Measurements from ENCODE around the gene NUBPL. TPM values are rescaled to one million over a fixed set of nuclear protein-coding genes. Genes with fewer than 3 reads are reported as not detected.

Gene NUBPL
- total RNA-seq, 1 donor from 2014 or later, result 11.6 TPM

DNA sequence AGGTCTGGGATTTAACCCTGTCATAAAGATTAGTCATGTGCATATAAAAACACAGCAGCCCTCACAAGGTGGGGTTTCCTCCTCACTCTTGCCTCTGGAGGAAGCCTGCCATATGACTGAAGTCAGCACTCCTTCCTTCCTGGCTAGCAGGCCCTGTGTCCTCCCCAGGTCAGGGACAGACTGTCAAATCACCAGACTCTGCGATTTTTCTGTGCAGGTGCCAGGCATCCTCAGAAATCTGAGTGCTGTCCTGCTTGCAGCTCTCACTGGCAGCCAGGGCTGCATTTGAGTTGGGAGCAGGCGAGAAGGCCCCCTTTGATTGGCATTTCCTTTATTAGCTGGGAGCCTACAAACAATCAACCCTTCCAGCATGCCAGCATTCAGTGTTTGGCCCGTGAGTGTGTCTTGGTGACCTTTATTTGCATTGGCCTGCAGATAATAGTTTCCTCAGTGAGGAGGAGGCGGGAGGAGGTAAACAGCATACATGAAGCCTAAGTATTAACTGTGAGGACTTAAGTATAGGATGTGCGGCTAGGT is 332.1 kb downstream of the NUBPL start:
- Mint-ChIP-seq H3K9me3 (ENCODE audit: unreplicated experiment) (no peaks in the 10 kb centered on the region), H3K27me3 (ENCODE audit: unreplicated experiment) (no peaks in the 10 kb centered on the region), H3K27ac (ENCODE audit: unreplicated experiment) (no peak overlapping the region), H3K36me3 (ENCODE audit: unreplicated experiment) (no peaks in the 10 kb centered on the region), H3K4me1 (ENCODE audit: unreplicated experiment) (peaks cover 12% of the 10 kb centered on the region), H3K4me3 (ENCODE audit: unreplicated experiment) (no peak overlapping the region)
- DNase-seq (ENCODE audit: extremely low spot score, unreplicated experiment), result no peak
- no peak for TF ChIP-seq CTCF (IDR thresholded peaks at IDR 0.05)

- H3K9me3 Mint-ChIP-seq (ENCODE audit: unreplicated experiment), result no peaks in the 10 kb centered on the region
These were observed 333.1 kb downstream of the NUBPL start for GRCh38 chr14:31894351-31894750.

DNA sequence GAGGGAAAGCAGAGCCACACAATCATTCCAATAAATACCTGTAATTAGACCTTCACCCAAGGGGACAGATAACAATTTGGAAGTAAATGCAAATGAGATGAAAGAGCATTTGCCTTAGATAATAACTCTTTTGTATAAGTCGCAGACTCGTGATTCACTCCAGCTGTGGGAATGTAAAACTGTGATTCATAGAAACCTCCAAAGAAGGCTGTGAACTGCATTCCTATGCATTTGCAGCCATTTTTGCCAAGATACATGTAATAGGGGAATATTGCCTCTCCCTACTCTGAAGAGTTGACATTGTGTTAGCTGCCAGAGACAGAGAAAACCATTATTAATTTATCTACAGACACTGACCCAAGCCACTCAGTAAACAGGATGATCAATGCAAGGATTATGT is 334.0 kb downstream of the NUBPL start:
- no peak for DNase-seq (ENCODE audit: extremely low spot score, unreplicated experiment)
- TF ChIP-seq CTCF (IDR thresholded peaks at IDR 0.05), result no peak
- no peaks in the 10 kb centered on the region for H3K36me3 Mint-ChIP-seq (ENCODE audit: unreplicated experiment)
- no peaks in the 10 kb centered on the region for H3K9me3 Mint-ChIP-seq (ENCODE audit: unreplicated experiment)
- no peak overlapping the region for H3K4me3 Mint-ChIP-seq (ENCODE audit: unreplicated experiment)
- H3K27me3 Mint-ChIP-seq (ENCODE audit: unreplicated experiment), result no peaks in the 10 kb centered on the region
- H3K4me1 Mint-ChIP-seq (ENCODE audit: unreplicated experiment), result peaks cover 12% of the 10 kb centered on the region
- H3K27ac Mint-ChIP-seq (ENCODE audit: unreplicated experiment), result no peak overlapping the region

More at GRCh38 chr14:31894351-31894750, 333.1 kb downstream of the NUBPL start:
- no peaks in the 10 kb centered on the region for H3K36me3 Mint-ChIP-seq (ENCODE audit: unreplicated experiment)
- no peak overlapping the region for H3K27ac Mint-ChIP-seq (ENCODE audit: unreplicated experiment)
- peaks cover 12% of the 10 kb centered on the region for H3K4me1 Mint-ChIP-seq (ENCODE audit: unreplicated experiment)
- no peak for DNase-seq (ENCODE audit: extremely low spot score, unreplicated experiment)
- H3K4me3 Mint-ChIP-seq (ENCODE audit: unreplicated experiment), result no peak overlapping the region
- no peak for TF ChIP-seq CTCF (IDR thresholded peaks at IDR 0.05)
- H3K27me3 Mint-ChIP-seq (ENCODE audit: unreplicated experiment), result no peaks in the 10 kb centered on the region

DNA sequence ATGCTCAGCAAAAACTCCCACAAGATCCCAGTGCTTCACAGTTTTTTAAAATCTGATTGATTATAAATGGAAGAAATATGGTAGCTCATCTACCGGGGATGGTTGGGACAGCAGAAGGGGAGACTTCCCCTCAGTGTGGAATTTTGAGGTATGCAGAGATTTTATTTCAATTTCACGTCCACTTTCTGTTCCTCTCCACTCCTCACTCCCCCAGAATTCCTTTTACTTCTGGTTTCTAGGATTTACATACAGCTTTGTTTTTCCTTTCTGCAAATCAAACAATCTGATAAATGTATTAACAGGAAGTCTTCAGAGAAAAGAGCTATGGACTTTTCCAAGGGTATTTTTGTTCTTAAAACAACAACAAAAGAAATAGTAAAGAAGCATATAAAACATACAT is 334.4 kb downstream of the NUBPL start:
- no peak overlapping the region for H3K27ac Mint-ChIP-seq (ENCODE audit: unreplicated experiment)
- no peak for TF ChIP-seq CTCF (IDR thresholded peaks at IDR 0.05)
- DNase-seq (ENCODE audit: extremely low spot score, unreplicated experiment), result no peak
- no peaks in the 10 kb centered on the region for H3K9me3 Mint-ChIP-seq (ENCODE audit: unreplicated experiment)
- peaks cover 12% of the 10 kb centered on the region for H3K4me1 Mint-ChIP-seq (ENCODE audit: unreplicated experiment)
- H3K4me3 Mint-ChIP-seq (ENCODE audit: unreplicated experiment), result no peak overlapping the region
- H3K27me3 Mint-ChIP-seq (ENCODE audit: unreplicated experiment), result no peaks in the 10 kb centered on the region
- H3K36me3 Mint-ChIP-seq (ENCODE audit: unreplicated experiment), result no peaks in the 10 kb centered on the region

GRCh38 chr14:31897581-31898186 is 336.5 kb downstream of the NUBPL start:
- H3K9me3 Mint-ChIP-seq (ENCODE audit: unreplicated experiment), result no peaks in the 10 kb centered on the region
- peaks cover 10% of the 10 kb centered on the region for H3K4me1 Mint-ChIP-seq (ENCODE audit: unreplicated experiment)
- H3K36me3 Mint-ChIP-seq (ENCODE audit: unreplicated experiment), result no peaks in the 10 kb centered on the region
- DNase-seq (ENCODE audit: extremely low spot score, unreplicated experiment), result no peak
- no peaks in the 10 kb centered on the region for H3K27me3 Mint-ChIP-seq (ENCODE audit: unreplicated experiment)
- H3K27ac Mint-ChIP-seq (ENCODE audit: unreplicated experiment), result no peak overlapping the region
- H3K4me3 Mint-ChIP-seq (ENCODE audit: unreplicated experiment), result no peak overlapping the region
- TF ChIP-seq CTCF (IDR thresholded peaks at IDR 0.05), result no peak

Measured in osteocyte (in vitro differentiated cells).